ENCODE data around the gene MPG. TPM values are rescaled to one million over a fixed set of nuclear protein-coding genes. Genes with fewer than 3 reads are reported as not detected.

MPG gene
- total RNA-seq, 1 donor from 2014 or later: 48.8 TPM

DNA sequence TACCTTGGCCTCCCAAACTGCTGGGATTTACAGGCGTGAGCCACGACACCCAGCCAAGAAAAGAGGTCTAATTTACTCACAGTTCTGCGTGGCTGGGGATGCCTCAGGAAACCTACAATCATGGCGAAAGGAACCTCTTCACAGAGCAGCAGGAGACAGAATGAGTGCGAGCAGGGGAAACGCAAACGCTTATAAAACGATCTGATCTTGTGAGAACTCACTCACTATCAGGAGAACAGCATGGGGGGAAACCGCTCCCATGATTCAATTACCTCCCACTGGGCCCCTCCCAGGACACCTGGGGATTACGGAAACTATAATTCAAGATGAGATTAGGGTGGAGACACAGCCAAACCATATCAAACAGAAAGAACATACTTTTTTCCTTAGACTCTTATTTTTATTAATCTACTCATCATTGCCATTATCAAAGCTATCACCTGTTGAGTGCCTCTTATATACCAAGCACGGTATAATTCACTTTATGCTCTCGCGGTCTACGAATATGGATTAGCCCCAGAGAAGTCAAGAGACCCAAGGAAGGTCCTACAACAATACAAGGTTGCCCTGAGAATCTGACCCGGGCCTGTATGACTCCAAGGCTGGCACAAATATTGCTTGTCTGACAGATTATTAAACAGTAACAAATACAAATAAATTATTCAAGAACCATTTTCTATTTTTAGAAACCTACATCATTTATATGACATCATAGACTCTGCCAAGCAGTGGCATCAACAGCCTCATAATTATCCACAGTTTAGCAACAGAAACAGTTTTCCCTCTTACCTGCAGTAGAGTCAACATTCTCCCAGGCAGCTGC is 27.0 kb upstream of the MPG start:
- DNase-seq (ENCODE audit: low spot score): no peak

DNA sequence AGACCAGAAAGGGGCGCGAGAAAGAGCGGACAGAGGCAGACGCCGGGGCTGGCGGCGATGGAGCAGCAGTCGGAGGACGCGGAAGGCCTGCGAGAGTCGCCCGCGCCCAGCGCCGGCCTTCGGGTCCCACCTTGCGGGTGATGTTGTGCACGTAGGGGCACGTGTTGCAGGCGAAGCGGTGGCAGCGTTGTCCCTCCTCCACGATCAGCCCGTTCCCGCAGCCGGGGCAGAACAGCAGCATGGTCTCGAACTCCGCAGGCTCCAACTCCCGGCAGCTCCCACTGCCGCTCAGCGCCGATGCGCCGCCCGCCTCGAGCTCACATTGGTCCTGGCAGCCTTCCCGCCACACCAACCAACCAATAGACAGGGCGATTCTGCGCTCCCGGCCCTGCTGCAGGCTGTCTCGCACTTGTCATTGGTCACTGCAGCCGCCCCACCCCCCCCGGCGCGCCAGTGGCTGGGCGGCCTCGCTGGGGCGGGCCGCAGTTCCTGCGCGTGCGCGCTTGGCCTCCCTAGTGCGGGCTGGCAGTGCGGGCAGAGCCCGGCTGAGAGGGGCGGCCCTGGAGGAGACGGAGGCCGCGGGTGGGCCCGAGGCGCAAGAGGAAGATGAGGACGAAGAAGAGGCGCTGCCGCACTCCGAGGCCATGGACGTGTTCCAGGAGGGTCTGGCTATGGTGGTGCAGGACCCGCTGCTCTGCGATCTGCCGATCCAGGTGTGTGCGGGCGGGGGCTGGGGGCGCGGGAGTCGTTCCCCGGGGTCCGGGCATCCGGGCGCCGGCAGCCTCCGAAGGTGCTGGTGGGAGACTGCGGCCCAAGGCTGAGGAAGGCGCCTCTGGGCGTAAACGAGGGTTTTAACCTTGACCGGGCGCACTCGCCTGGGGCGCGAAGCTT is 24.4 kb upstream of the MPG start, which contains the start of the genes POLR3K and SNRNP25:
POLR3K (minus strand) TSS at position 263 of the 891 bp plus-strand sequence; CDS start at position 241, 22 bp downstream.
SNRNP25 (plus strand) TSS at position 483 of the 891 bp plus-strand sequence; CDS start at position 672, 189 bp downstream.
- DNase-seq (ENCODE audit: low spot score): peak; percentile 99

DNA sequence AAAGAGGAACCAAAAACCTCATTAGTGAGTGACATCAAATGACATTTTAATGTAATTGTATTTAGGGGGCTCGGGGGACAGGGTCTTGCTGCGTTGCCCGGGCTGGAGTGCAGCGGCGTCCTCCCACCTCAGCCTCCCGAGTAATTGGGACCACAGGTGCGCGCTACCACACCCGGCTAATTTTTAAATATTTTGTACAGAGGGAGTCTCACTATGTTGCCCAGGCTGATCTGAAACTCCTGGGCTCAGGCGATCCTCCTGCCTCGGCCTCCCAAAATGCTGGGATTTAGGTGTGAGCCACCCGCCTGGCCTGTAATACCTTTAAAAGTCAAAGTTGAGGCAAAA is 23.8 kb upstream of the MPG start:
- no peak for DNase-seq (ENCODE audit: low spot score)

- no peak for DNase-seq (ENCODE audit: low spot score)
Observed at GRCh38 chr16:55571-56136, 22.4 kb upstream of the MPG start.

GRCh38 chr16:56231-56927 is 21.6 kb upstream of the MPG start:
- DNase-seq (ENCODE audit: low spot score): no peak

DNA sequence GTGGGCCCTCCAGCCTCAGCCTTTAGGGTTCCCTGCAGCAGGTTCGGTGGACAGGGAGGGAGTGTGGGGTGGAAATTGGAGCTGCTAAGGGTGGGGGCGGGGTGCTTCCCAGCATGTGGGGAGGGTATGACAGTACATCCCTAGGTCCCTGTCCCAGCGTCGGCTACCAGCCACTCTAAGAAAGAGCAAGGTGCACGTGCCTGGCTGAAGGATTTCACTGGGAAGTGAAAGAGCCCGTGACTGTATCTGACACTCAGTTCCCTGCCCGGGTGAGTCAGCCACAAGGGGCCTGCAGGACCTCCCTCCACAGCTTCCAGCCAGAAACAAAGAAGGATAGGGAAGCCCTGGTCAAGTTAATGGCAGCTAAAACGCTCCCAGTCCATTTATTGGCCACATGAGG is 20.3 kb upstream of the MPG start:
- no peak for DNase-seq (ENCODE audit: low spot score)

DNA sequence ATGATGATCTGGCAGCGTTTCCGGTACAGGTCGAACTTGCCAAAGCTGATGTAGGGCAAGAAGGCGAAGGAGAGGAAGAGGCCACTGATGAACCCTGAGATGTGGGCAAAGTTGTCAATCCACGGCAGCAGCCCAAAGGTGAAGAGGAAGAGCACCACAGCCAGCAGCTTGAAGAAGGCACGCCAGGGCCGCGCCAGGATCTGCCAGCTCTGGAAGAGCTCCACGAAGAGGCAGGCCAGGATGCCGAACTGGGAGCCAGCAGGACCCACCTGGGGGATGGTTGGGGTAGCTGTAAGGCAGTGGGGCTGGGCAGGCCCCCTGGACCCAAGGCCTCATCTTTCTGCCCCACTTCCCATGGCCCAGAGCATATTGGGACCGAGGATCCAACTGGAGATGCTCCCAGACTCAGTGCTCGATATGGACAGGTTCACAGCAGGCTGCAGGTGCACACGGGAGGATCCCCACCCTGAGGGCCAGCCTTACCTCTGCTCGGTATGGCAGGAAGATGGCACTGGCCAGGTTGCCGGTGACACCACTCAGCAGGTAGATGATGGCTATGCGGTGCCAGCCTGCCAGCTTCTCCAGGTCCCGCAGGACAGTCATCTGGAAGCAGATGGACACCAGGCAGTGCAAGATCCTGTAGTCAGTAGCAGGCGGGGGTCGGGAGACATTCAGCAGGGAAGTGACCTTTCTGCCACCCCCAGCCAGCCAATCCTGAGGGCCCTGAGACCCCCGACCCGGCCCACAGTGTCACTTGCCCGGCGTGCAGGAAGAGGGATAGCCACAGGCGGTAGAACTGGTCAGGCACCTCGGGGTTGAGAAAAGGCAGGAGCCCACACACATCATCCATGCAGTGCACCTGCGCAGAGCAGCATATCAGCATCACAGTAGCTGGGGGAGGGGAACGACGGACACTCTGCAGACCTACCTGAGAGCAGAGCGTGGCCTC is 19.3 kb upstream of the MPG start:
- no peak for DNase-seq (ENCODE audit: low spot score)

GRCh38 chr16:59440-60059 is 18.5 kb upstream of the MPG start:
- no peak for DNase-seq (ENCODE audit: low spot score)

GRCh38 chr16:60166-60565 is 17.9 kb upstream of the MPG start:
- DNase-seq (ENCODE audit: low spot score): no peak

GRCh38 chr16:60929-61878 is 16.8 kb upstream of the MPG start:
- no peak for DNase-seq (ENCODE audit: low spot score)

DNA sequence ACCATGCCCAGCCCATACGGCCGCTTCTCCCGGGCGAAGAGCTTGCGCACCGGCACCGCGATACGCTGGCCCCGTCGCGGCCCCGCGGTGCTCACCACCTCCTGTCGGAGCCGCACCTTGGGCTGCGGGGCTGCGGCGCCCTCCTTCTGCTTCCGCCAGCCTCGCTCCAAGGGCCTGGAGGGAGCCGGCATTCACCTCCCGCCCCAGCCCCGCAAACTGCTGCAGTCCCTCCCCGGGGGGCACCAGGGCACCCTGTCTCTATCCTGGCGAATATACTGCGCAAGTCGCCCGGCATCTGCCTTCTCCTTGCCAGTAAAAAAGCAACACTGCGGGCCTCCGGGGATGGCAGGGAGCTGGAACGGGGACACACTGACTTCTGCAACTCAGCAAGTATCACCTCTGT is 16.1 kb upstream of the MPG start:
- no peak for DNase-seq (ENCODE audit: low spot score)

GRCh38 chr16:62283-62967 is 15.6 kb upstream of the MPG start:
- no peak for DNase-seq (ENCODE audit: low spot score)

GRCh38 chr16:62968-63391 is 15.0 kb upstream of the MPG start:
- DNase-seq (ENCODE audit: low spot score): no peak

DNA sequence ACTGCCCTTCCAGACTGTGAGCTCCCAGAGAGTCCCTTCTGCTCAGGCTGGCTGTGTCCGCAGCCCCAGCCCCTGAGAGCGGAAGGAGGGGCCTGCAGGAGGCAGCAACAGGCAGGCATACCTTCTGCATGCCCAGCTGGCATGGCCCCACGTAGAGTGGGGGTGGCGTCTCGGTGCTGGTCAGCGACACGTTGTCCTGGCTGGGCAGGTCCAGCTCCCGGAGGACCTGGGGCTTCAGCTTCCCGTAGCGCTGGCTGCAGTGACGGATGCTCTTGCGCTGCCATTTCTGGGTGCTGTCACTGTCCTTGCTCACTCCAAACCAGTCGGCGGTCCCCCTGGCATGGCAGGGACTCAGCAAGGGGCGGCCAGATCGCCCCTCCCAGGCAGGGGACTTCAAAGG is 14.6 kb upstream of the MPG start:
- no peak for DNase-seq (ENCODE audit: low spot score)

DNA sequence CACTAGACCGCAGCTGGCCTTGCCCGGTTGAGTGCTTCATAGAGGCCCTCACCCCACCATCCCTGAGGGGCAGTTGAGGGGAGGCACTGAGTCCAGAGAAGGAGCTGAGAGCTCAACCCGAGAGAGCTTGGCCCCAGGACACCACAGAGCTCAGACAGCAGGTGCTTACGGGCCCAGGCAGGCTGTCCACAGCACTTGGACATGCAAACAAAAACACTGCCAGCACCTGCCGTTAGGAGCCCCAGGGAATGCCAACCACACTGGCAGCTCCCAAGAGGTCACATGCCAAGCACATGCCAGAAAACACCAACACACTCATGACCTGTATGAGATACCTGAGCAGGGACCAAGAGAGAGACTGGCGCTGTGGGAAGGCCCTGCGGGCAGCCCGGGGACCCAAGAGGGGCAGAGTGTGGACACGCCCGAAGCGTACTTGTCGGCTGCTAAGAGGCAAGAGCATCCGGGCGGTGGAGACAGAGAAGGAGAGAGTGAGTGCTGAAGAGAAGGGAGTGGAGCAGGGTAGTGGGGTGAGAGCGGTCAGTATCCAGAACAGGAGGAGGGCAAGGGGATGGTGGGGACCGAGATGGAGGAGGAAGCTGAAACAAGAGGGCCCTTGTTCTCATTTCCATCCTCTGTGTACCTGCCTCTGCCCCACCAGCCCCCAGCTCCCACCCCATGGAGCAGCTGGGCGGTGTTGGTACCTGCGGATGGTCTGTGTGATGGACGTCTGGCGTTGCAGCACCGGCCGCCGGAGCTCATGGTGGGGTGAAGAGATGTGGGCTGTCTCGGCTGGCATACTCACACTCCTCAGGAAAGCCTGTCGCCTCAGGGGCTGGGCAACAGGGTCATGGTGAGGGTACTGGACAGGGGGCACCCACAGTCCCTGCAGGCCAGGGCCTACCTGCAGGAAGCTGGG is 13.8 kb upstream of the MPG start:
- DNase-seq (ENCODE audit: low spot score): no peak

DNA sequence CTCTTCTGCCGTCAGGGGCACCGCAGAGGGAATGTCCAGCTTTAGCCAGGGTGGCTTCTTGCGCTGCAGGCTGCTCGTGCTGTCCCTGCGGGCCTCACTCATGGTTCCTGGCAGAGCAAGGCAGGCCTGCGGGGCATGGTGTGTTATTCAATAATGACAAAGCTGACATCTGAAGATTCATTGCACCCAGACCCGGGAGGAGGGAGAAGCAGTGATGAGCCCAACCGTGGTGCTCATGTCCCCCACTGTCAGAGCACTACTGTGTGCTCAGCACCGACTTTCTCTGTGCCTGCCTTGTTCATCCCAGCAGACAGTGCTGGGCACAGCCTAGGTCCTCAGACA is 13.1 kb upstream of the MPG start:
- DNase-seq (ENCODE audit: low spot score): no peak

DNA sequence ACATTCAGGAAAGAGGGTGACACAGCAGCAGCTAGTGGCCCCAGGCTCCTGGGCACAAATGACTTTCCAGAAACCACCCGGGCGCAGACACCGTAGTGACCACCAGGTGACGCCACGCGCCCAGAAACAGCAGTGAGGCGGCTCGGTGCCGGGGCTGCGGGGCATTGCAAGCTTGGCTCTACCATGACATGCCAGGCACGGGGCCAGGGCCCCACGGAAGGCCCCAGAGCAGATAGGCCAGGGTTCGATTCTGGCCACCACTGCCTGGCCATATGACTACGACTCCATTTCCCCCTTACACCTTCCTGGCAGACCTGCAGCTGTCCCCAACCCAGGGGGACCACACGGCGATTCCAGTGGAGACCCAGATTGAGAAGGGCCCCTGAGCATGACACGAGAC is 12.3 kb upstream of the MPG start:
- peak; percentile 80 for DNase-seq (ENCODE audit: low spot score)

Measured in mucosa of gallbladder (tissue), 1 donor.